Psoas muscle (tissue), 8 donors: ENCODE results near the gene ANXA6. TPM values are rescaled to one million over a fixed set of nuclear protein-coding genes. Genes with fewer than 3 reads are reported as not detected.

Experiments
- ATAC-seq, 4 donors: fragments of 200-7000 bp; cut with Tn5 transposase; one replicate each; pipeline ENCODE4 v1.9.1; 2020; ENCODE audit warnings: moderate library complexity in 3 of 4, mild to moderate bottlenecking in 2 of 4
- DNase-seq, 2 donors: peaks; one replicate each; pipeline ENCODE4 v3.0.0-alpha.2; 2020
- H3K27ac ChIP-seq: fragments of 200-600 bp; one replicate; pipeline ENCODE4 v1.8.0; 2022
- H3K27me3 ChIP-seq, 3 donors: fragments of 200-600 bp in 1 of 3; one replicate each; pipeline versions ENCODE4 v1.6.1 to v1.8.0; 2013 to 2022; ENCODE audit warnings: low read length in 2 of 3, mild to moderate bottlenecking in 2 of 3, moderate library complexity in 1 of 3; ENCODE audit not compliant: insufficient read depth in 3 of 3
- H3K36me3 ChIP-seq, 2 donors: fragments of 200-600 bp in 1 of 2; one replicate each; pipeline versions ENCODE4 v1.6.1 to v1.8.0; 2013 to 2022; ENCODE audit warnings: low read depth in 1 of 2, mild to moderate bottlenecking in 1 of 2, moderate library complexity in 1 of 2; ENCODE audit not compliant: insufficient read depth in 1 of 2
- H3K4me1 ChIP-seq: fragments of 200-600 bp; one replicate; pipeline ENCODE4 v1.8.0; 2022
- H3K4me3 ChIP-seq: fragments of 200-600 bp; one replicate; pipeline ENCODE4 v1.8.0; 2022; ENCODE audit warnings: mild to moderate bottlenecking
- H3K9me3 ChIP-seq: fragments of 200-600 bp; one replicate; pipeline ENCODE4 v1.8.0; 2022
- CTCF ChIP-seq: fragments of 200-600 bp; IDR thresholded peaks from one replicate; pipeline ENCODE4 v1.8.0; 2022; ENCODE audit warnings: antibody characterized with exemption
- WGBS, 3 donors: extraction: QIAGEN DNeasy Blood & Tissue Kit; methylation state at CpG; one replicate each; pipeline versions ENCODE4 v1.1.6 to v1.1.7; 2013; 5-methylcytosine and 5-hydroxymethylcytosine counted together
- intact Hi-C, 2 donors: fragments of 100-400 bp; cut with DNase I; formaldehyde crosslinking; loops; one replicate each; pipeline versions ENCODE4 v1.11.0 to v1.14.2; 2022
- polyA plus RNA-seq, 3 donors: library from polyadenylated mRNA; stranded (reverse); fragments of 200-250 nt; gene quantifications; one replicate each; pipeline ENCODE4 v1.2.3, GENCODE V29; 2013
- total RNA-seq, 4 donors: library from RNA; stranded (reverse); fragmentation: NEBNext Ultra II Directional in 2 of 4; extraction: Animal tissue kit (Norgen Biotek cat#: 25700) in 2 of 4; gene quantifications; one replicate each; pipeline versions ENCODE4 v1.2.1 to v1.2.4, GENCODE V29; 2021 to 2023
- donor health status: healthy with polysubstance abuse.
- donor health status: DM: no; HTN: no; CAD: no; lungs with moderate emphysema.
- donor health status: Bipolar disorder and iron deficiency.
- donor health status: healthy.
- donor health status: DM: yes; HTN: yes; CAD: no.
- donor health status: DM: no; HTN: no; CAD: no.
- donor health status: DM: no; HTN: no; CAD: no.
- donor health status: DM: yes; HTN: yes; CAD: no.

Gene ANXA6
- total and polyA plus RNA-seq, 7 donors: 81.4 to 234 (median 133) TPM

- no peak overlapping the region for H3K27ac ChIP-seq
- intact Hi-C loops: no loop called here
- ATAC-seq (no peak), DNase-seq (no peak)
- no peaks in the 10 kb centered on the region for H3K4me1 ChIP-seq
- 60 to 92% (median 83%) methylated on average over 3 of the region's 3 CpGs for WGBS, 3 donors
- no peaks in the 10 kb centered on the region for H3K27me3 ChIP-seq
- no peak overlapping the region for H3K4me3 ChIP-seq
- H3K9me3 ChIP-seq: no peaks in the 10 kb centered on the region
- peaks cover 11 to 100% of the 10 kb centered on the region in 2 donors for H3K36me3 ChIP-seq
- TF ChIP-seq CTCF: no peak
These were observed 23.4 kb downstream of the ANXA6 start for GRCh38 chr5:151134228-151134627.

GRCh38 chr5:151132963-151133362 is 24.6 kb downstream of the ANXA6 start:
- Histone ChIP-seq H3K4me3 (no peak overlapping the region), H3K9me3 (no peaks in the 10 kb centered on the region), H3K27ac (no peak overlapping the region), H3K4me1 (no peaks in the 10 kb centered on the region), H3K36me3 (peaks cover 5 to 100% of the 10 kb centered on the region in 2 donors), H3K27me3 (no peaks in the 10 kb centered on the region)
- 74 to 84% (median 83%) methylated on average over 4 of the region's 4 CpGs for WGBS, 3 donors
- intact Hi-C loops: no loop called here
- no peak for TF ChIP-seq CTCF
- DNase-seq (no peak), ATAC-seq (no peak)

- H3K27ac ChIP-seq: no peak overlapping the region
These were observed 26.4 kb downstream of the ANXA6 start for GRCh38 chr5:151130922-151131891.

GRCh38 chr5:151130235-151130921 is 27.2 kb downstream of the ANXA6 start:
- no peak overlapping the region for H3K4me3 ChIP-seq
- no peaks in the 10 kb centered on the region for H3K9me3 ChIP-seq
- H3K27ac ChIP-seq: no peak overlapping the region
- no peaks in the 10 kb centered on the region for H3K27me3 ChIP-seq
- 94 to 96% (median 95%) methylated on average over 8 of the region's 8 CpGs for WGBS, 3 donors
- no peak for TF ChIP-seq CTCF
- H3K4me1 ChIP-seq: peaks cover 9% of the 10 kb centered on the region
- DNase-seq (no peak), ATAC-seq (no peak)
- intact Hi-C loops: no loop called here
- H3K36me3 ChIP-seq: peaks cover 9 to 95% of the 10 kb centered on the region in 2 donors

More at GRCh38 chr5:151130922-151131891, 26.4 kb downstream of the ANXA6 start:
- Histone ChIP-seq H3K9me3 (no peaks in the 10 kb centered on the region), H3K4me1 (peaks cover 5% of the 10 kb centered on the region), H3K4me3 (no peak overlapping the region), H3K27me3 (no peaks in the 10 kb centered on the region), H3K36me3 (peaks cover 9 to 96% of the 10 kb centered on the region in 2 donors)
- DNase-seq: no peak
- WGBS, 3 donors: 83 to 91% (median 84%) methylated on average over 13 of the region's 13 CpGs
- intact Hi-C loops: no loop called here
- no peak for TF ChIP-seq CTCF
- no peak for ATAC-seq
